Measurements from ENCODE around the gene LAMTOR4. TPM values are rescaled to one million over a fixed set of nuclear protein-coding genes. Genes with fewer than 3 reads are reported as not detected.

Gene LAMTOR4
- total and polyA plus RNA-seq, 10 of the 15 experiments (the other 5 are each of a cell fraction or from before 2014, with no cell fraction given), result 73.4 to 297 (median 196) TPM

DNA sequence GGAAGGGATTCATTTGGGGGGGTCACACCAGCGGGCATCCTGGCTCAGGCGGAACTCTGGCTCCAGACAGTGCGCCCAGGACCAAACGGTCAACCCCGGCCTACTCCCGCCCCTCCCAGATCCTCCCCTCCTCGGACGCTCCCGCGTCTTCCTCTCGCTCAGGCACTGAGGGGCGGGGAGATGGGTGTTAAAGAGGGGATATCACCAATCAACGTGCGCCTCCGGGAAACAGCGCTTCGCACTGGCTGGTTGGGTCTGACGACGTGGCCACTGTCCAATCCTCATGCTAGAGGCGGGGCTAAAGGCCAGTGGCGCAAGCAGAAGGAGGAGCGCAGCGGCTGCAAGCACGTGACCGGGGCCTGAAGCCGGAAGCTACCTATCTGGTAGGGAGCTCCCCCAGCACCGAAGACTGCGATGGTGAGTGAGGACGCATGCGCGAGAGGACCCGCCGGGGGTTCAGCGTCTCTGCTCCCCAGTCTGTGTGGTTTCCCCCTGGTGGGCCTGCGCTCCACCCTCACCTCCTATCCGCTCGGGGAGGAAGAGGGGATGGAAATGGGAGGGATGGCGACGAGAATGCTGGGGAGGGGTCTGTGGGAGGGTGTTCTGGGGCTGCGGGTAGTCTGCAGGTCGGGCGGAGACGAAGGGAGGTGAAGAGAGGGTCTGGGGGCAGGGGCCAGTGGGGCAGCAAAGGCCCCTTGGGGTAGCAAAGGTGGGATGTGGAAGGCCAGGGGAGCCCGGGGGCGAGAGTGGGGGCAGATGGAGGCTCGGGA is at the start of gene LAMTOR4 (continued):
- peak; percentile 91 for TF ChIP-seq CHD2 (IDR thresholded peaks at IDR 0.05; ENCODE audit: borderline replicate concordance, low read depth, low read length)
- TF ChIP-seq MXI1 (IDR thresholded peaks at IDR 0.05; ENCODE audit: low read depth, low read length), result no peak
- peak; percentile 54; the same call in 1 of the 2 replicates for TF ChIP-seq RUNX3 (IDR thresholded peaks at IDR 0.05; ENCODE audit: low read length)
- TF ChIP-seq, protein P1, sequence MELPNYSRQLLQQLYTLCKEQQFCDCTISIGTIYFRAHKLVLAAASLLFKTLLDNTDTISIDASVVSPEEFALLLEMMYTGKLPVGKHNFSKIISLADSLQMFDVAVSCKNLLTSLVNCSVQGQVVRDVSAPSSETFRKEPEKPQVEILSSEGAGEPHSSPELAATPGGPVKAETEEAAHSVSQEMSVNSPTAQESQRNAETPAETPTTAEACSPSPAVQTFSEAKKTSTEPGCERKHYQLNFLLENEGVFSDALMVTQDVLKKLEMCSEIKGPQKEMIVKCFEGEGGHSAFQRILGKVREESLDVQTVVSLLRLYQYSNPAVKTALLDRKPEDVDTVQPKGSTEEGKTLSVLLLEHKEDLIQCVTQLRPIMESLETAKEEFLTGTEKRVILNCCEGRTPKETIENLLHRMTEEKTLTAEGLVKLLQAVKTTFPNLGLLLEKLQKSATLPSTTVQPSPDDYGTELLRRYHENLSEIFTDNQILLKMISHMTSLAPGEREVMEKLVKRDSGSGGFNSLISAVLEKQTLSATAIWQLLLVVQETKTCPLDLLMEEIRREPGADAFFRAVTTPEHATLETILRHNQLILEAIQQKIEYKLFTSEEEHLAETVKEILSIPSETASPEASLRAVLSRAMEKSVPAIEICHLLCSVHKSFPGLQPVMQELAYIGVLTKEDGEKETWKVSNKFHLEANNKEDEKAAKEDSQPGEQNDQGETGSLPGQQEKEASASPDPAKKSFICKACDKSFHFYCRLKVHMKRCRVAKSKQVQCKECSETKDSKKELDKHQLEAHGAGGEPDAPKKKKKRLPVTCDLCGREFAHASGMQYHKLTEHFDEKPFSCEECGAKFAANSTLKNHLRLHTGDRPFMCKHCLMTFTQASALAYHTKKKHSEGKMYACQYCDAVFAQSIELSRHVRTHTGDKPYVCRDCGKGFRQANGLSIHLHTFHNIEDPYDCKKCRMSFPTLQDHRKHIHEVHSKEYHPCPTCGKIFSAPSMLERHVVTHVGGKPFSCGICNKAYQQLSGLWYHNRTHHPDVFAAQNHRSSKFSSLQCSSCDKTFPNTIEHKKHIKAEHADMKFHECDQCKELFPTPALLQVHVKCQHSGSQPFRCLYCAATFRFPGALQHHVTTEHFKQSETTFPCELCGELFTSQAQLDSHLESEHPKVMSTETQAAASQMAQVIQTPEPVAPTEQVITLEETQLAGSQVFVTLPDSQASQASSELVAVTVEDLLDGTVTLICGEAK (IDR thresholded peaks at IDR 0.05; ENCODE audit: borderline replicate concordance), result peak; percentile 31; the same call in 1 of the 2 replicates
- TF ChIP-seq ZZZ3 (IDR thresholded peaks at IDR 0.05; ENCODE audit: control insufficient read depth, insufficient read length, low read depth), result no peak
- TF ChIP-seq BACH1 (IDR thresholded peaks at IDR 0.05; ENCODE audit: borderline replicate concordance), result peak; percentile 65; the same call in 1 of the 2 replicates
- TF ChIP-seq PAX5 (IDR thresholded peaks at IDR 0.05; ENCODE audit: borderline replicate concordance, low read depth, low read length), result 0 out of 2 replicates have a peak, but pooled peaks have one; percentile 4
- no peak for TF ChIP-seq ATF7 (IDR thresholded peaks at IDR 0.05; ENCODE audit: low read depth)
- peak in 1 of 2 experiments; percentile 26; a peak in 2 of 4 replicates for TF ChIP-seq IKZF2 (IDR thresholded peaks at IDR 0.05)
- TF ChIP-seq RB1 (IDR thresholded peaks at IDR 0.05; ENCODE audit: borderline replicate concordance), result peak; percentile 48; the same call in 1 of the 2 replicates
- TF ChIP-seq HCFC1 (IDR thresholded peaks at IDR 0.05; ENCODE audit: low read length), result 0 out of 2 replicates have a peak, but pooled peaks have one; percentile 24
- TF ChIP-seq TAF1 (IDR thresholded peaks at IDR 0.05; ENCODE audit: borderline replicate concordance, low read depth, low read length), result peak; percentile 28; the same call in 1 of the 2 replicates
- TF ChIP-seq CBFB (IDR thresholded peaks at IDR 0.05; ENCODE audit: low read depth), result peak; percentile 56; the same call in 1 of the 2 replicates
- peak; percentile 99 for TF ChIP-seq SP1 (IDR thresholded peaks at IDR 0.05; ENCODE audit: low read depth, low read length)
- no peak for TF ChIP-seq STAT1 (conservative IDR thresholded peaks at IDR 0.05)
- TF ChIP-seq SREBF2 (IDR thresholded peaks at IDR 0.05; ENCODE audit: low read length), result no peak; the same call in 1 of the 2 replicates
- no peak for TF ChIP-seq SREBF1 (IDR thresholded peaks at IDR 0.05; ENCODE audit: low read length)
- TF ChIP-seq, protein P2, sequence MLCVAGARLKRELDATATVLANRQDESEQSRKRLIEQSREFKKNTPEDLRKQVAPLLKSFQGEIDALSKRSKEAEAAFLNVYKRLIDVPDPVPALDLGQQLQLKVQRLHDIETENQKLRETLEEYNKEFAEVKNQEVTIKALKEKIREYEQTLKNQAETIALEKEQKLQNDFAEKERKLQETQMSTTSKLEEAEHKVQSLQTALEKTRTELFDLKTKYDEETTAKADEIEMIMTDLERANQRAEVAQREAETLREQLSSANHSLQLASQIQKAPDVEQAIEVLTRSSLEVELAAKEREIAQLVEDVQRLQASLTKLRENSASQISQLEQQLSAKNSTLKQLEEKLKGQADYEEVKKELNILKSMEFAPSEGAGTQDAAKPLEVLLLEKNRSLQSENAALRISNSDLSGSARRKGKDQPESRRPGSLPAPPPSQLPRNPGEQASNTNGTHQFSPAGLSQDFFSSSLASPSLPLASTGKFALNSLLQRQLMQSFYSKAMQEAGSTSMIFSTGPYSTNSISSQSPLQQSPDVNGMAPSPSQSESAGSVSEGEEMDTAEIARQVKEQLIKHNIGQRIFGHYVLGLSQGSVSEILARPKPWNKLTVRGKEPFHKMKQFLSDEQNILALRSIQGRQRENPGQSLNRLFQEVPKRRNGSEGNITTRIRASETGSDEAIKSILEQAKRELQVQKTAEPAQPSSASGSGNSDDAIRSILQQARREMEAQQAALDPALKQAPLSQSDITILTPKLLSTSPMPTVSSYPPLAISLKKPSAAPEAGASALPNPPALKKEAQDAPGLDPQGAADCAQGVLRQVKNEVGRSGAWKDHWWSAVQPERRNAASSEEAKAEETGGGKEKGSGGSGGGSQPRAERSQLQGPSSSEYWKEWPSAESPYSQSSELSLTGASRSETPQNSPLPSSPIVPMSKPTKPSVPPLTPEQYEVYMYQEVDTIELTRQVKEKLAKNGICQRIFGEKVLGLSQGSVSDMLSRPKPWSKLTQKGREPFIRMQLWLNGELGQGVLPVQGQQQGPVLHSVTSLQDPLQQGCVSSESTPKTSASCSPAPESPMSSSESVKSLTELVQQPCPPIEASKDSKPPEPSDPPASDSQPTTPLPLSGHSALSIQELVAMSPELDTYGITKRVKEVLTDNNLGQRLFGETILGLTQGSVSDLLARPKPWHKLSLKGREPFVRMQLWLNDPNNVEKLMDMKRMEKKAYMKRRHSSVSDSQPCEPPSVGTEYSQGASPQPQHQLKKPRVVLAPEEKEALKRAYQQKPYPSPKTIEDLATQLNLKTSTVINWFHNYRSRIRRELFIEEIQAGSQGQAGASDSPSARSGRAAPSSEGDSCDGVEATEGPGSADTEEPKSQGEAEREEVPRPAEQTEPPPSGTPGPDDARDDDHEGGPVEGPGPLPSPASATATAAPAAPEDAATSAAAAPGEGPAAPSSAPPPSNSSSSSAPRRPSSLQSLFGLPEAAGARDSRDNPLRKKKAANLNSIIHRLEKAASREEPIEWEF (IDR thresholded peaks at IDR 0.05; ENCODE audit: insufficient replicate concordance, low read depth, low read length), result no peak
- peak in 1 of 2 experiments; percentile 14; a peak in 1 of 4 replicates for TF ChIP-seq EP300 (IDR thresholded peaks at IDR 0.05; ENCODE audit: borderline replicate concordance in 1 of 2, control insufficient read depth in 1 of 2, low read depth in 2 of 2, low read length in 2 of 2)

Data from GM12878 (cell line).